Ascending aorta (tissue), 2 donors: Measurements from ENCODE around the gene ZNF148. TPM values are rescaled to one million over a fixed set of nuclear protein-coding genes. Genes with fewer than 3 reads are reported as not detected.

ENCODE experiments used
- DNase-seq, 2 donors: peaks; one replicate each; pipeline ENCODE4 v3.0.0-alpha.2; 2019; ENCODE audit warnings: low spot score in 2 of 2
- H3K27ac ChIP-seq, 2 donors: fragments of 200-600 bp; sonication (generic); one replicate each; pipeline ENCODE4 v1.5.1; 2016 to 2017; ENCODE audit warnings: mild to moderate bottlenecking in 1 of 2
- H3K27me3 ChIP-seq: fragments of 200-600 bp; sonication (generic); one replicate; pipeline ENCODE4 v1.5.1; 2017
- H3K36me3 ChIP-seq, 2 donors: fragments of 200-600 bp; sonication (generic); one replicate each; pipeline ENCODE4 v1.5.1; 2016
- H3K4me1 ChIP-seq, 2 donors: fragments of 200-600 bp; sonication (generic); one replicate each; pipeline ENCODE4 v1.5.1; 2016 to 2017; ENCODE audit warnings: mild to moderate bottlenecking in 1 of 2
- H3K4me3 ChIP-seq, 2 donors: fragments of 200-600 bp; sonication (generic); one replicate each; pipeline ENCODE4 v1.5.1; 2016 to 2017; ENCODE audit warnings: mild to moderate bottlenecking in 1 of 2
- H3K9me3 ChIP-seq, 2 donors: fragments of 200-600 bp; sonication (generic); one replicate each; pipeline ENCODE4 v1.5.1; 2016
- CTCF ChIP-seq, 3 experiments: fragments of 200-600 bp in 2 of 3; fragments of 450-650 bp in 1 of 3; sonication (generic) in 2 of 3; IDR thresholded peaks; one replicate each; pipeline ENCODE4 v1.5.1; 2016 to 2019; ENCODE audit warnings: antibody characterized with exemption in 3 of 3, mild to moderate bottlenecking in 1 of 3, moderate library complexity in 1 of 3
- intact Hi-C: fragments of 100-400 bp; cut with DNase I; formaldehyde crosslinking; loops from one replicate; pipeline ENCODE4 v1.15.1; 2023
- total RNA-seq: library from RNA; depleted of rRNA; stranded (reverse); fragments of >200 nt; gene quantifications from one replicate; pipeline ENCODE4 v1.1.0, GENCODE V29; 2016

ZNF148 gene
- total RNA-seq, 1 donor from 2014 or later: 10.0 TPM

GRCh38 chr3:125375950-125376679, 990 bp upstream of the ZNF148 start:
- Histone ChIP-seq H3K4me1 (peaks cover 0 to 13% of the 10 kb centered on the region in 2 donors), H3K27me3 (no peaks in the 10 kb centered on the region), H3K4me3 (peak overlapping the region; percentile 90 to 98), H3K27ac (peak overlapping the region; percentile 76 to 88), H3K36me3 (no peaks in the 10 kb centered on the region), H3K9me3 (no peaks in the 10 kb centered on the region)
- intact Hi-C loops: no loop called here
- no peak for DNase-seq
- TF ChIP-seq CTCF (IDR thresholded peaks at IDR 0.05): no peak

GRCh38 chr3:125374501-125374995, 577 bp downstream of the ZNF148 start:
- Histone ChIP-seq H3K9me3 (no peaks in the 10 kb centered on the region), H3K4me1 (peaks cover 0 to 13% of the 10 kb centered on the region in 2 donors), H3K36me3 (no peaks in the 10 kb centered on the region), H3K27ac (peak overlapping the region; percentile 76 to 88), H3K4me3 (peak overlapping the region; percentile 90 to 98), H3K27me3 (no peaks in the 10 kb centered on the region)
- intact Hi-C loops: no loop called here
- TF ChIP-seq CTCF (IDR thresholded peaks at IDR 0.05): no peak
- DNase-seq: no peak

- peaks cover 0 to 15% of the 10 kb centered on the region in 2 donors for H3K4me1 ChIP-seq
- intact Hi-C loops: no loop called here
- H3K9me3 ChIP-seq: no peaks in the 10 kb centered on the region
- TF ChIP-seq CTCF (IDR thresholded peaks at IDR 0.05): no peak
- no peaks in the 10 kb centered on the region for H3K36me3 ChIP-seq
- H3K27me3 ChIP-seq: no peaks in the 10 kb centered on the region
- H3K27ac ChIP-seq: peak overlapping the region; percentile 64 to 66
- no peak for DNase-seq
- peak overlapping the region in 1 of 2 donors; percentile 32 for H3K4me3 ChIP-seq
Measured at GRCh38 chr3:125367403-125368230, 7.5 kb downstream of the ZNF148 start.

- no peak overlapping the region for H3K4me3 ChIP-seq
- H3K36me3 ChIP-seq: no peaks in the 10 kb centered on the region
- no peaks in the 10 kb centered on the region for H3K9me3 ChIP-seq
- intact Hi-C loops: no loop called here
- no peaks in the 10 kb centered on the region for H3K27me3 ChIP-seq
- no peak overlapping the region for H3K27ac ChIP-seq
- no peak for TF ChIP-seq CTCF (IDR thresholded peaks at IDR 0.05)
- H3K4me1 ChIP-seq: peaks cover 0 to 15% of the 10 kb centered on the region in 2 donors
- DNase-seq: no peak
Measured at GRCh38 chr3:125366132-125366531, 9.0 kb downstream of the ZNF148 start.

GRCh38 chr3:125359700-125360099, 15.4 kb downstream of the ZNF148 start:
- H3K4me3 ChIP-seq: no peak overlapping the region
- no peak overlapping the region for H3K27ac ChIP-seq
- H3K36me3 ChIP-seq: no peaks in the 10 kb centered on the region
- H3K27me3 ChIP-seq: no peaks in the 10 kb centered on the region
- TF ChIP-seq CTCF (IDR thresholded peaks at IDR 0.05): no peak
- H3K9me3 ChIP-seq: no peaks in the 10 kb centered on the region
- intact Hi-C loops: no loop called here
- peaks cover 0 to 12% of the 10 kb centered on the region in 2 donors for H3K4me1 ChIP-seq
- DNase-seq: no peak
